Measurements from ENCODE around the gene MIDN. TPM values are rescaled to one million over a fixed set of nuclear protein-coding genes. Genes with fewer than 3 reads are reported as not detected.

The MIDN gene
- total RNA-seq, 2 donors from 2014 or later = 36.3 to 43.5 TPM

DNA sequence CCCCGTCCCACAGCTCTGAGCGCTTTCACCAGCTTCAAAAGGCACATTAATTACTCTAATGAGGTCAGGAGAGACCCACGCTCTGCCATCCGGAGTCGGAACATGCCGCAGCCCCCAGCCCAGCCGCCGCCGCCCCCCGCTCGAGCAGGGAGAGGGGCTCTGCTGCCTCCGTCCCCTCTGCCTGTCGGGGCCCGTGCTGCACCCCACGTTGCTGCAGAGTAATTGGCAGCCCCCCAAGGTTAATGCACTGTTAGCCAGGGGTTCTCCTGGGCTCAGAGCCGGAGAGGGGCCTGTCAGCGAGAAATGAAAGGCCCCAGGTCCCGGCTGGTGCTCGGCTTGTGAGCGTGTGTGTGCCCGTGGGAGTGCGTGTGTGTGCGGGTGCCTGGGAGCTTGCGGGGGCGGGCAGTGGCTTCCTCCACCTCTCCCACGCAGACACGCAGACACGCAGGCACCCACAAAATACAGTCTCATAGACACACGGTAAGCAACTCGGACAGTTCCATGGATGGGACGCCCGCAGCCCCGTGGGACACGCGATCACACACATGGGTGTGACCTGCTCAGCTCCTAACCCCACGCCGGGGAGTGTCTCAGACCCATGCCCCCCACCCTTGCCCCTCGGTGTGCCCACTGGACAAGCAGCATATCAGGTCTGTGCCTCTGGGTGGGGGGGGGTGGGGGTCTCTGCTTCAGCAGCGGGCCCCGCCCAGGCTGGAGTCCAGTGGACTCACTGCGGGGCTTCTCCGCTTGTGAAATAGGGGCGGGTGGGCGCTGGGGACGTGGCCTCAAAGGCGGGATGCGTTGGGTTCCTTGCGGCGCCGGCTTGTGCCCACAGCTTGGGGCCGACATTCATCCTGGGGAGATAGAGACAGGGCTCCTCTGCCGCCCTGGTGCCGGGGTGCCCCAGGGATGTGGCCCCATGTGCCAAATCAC, 32.5 kb downstream of the MIDN start:
- no peak overlapping the region for H3K27ac ChIP-seq
- no peak overlapping the region for H3K4me3 ChIP-seq
- H3K9me3 ChIP-seq = no peaks in the 10 kb centered on the region
- peaks cover 10% of the 10 kb centered on the region for H3K4me1 ChIP-seq
- DNase-seq (no peak), ATAC-seq (no peak)
- intact Hi-C loops (cut with DNase I) = loop anchor here (10.0 kb wide), 1 partner anchor 234 kb away; the partner anchor contains the start of gene ADAMTSL5
- no peak for TF ChIP-seq POLR2A (IDR thresholded peaks at IDR 0.05)
- TF ChIP-seq, protein P1, sequence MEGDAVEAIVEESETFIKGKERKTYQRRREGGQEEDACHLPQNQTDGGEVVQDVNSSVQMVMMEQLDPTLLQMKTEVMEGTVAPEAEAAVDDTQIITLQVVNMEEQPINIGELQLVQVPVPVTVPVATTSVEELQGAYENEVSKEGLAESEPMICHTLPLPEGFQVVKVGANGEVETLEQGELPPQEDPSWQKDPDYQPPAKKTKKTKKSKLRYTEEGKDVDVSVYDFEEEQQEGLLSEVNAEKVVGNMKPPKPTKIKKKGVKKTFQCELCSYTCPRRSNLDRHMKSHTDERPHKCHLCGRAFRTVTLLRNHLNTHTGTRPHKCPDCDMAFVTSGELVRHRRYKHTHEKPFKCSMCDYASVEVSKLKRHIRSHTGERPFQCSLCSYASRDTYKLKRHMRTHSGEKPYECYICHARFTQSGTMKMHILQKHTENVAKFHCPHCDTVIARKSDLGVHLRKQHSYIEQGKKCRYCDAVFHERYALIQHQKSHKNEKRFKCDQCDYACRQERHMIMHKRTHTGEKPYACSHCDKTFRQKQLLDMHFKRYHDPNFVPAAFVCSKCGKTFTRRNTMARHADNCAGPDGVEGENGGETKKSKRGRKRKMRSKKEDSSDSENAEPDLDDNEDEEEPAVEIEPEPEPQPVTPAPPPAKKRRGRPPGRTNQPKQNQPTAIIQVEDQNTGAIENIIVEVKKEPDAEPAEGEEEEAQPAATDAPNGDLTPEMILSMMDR (IDR thresholded peaks at IDR 0.05) = no peak
- peaks cover 0 to 7% of the 10 kb centered on the region in 2 donors for H3K27me3 ChIP-seq
- peaks cover 0 to 3% of the 10 kb centered on the region in 2 donors for H3K36me3 ChIP-seq (replicated peaks in 1 of 2; ENCODE audit: insufficient read depth in 1 of 2, low read depth in 2 of 2)
- WGBS, 2 donors = 84 to 85% methylated on average over 19 to 51 of the region's 53 CpGs

DNA sequence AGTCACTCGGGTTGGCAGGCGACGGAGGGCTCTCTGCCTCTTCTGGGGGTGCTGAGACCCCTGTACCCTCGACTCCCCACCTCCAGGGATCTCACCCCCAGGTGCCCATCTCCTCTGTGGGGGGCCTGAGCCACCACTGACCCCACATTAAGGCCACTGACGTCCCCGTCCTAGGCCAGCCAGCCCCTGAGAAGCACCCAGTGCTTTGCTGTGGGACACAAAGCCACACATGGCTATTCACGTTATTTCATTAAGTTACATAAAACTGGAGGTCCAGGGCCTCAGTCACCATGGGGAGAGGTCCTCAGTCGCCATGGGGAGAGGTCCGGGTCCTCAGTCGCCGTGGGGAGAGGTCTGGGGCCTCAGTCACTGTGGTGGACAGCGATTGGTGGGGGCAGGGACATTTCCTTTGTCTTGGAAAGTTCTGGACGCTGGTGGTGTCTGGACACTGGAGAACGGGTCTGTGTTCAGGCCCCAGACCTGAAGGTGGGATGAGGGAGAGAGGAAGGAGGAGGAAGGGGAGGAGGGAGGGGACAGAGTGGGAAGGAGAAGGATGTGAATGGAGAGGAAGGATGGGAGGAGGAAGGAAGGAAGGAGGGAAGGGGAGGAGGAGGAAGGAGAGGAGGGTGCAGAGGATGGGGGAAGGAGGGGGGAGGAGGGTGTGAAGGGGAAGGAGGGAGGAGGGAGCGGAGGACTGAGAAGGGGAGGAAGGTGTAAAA, 33.3 kb downstream of the MIDN start:
- H3K27me3 ChIP-seq = peaks cover 0 to 11% of the 10 kb centered on the region in 2 donors
- DNase-seq = no peak
- no peak overlapping the region for H3K4me3 ChIP-seq
- peaks cover 0 to 3% of the 10 kb centered on the region in 2 donors for H3K36me3 ChIP-seq (replicated peaks in 1 of 2; ENCODE audit: insufficient read depth in 1 of 2, low read depth in 2 of 2)
- H3K9me3 ChIP-seq = no peaks in the 10 kb centered on the region
- no peak for TF ChIP-seq POLR2A (IDR thresholded peaks at IDR 0.05)
- TF ChIP-seq, protein P1 (IDR thresholded peaks at IDR 0.05) = no peak
- no peak overlapping the region for H3K27ac ChIP-seq
- WGBS, 2 donors = 49 to 54% methylated on average over 10 to 13 of the region's 15 CpGs
- intact Hi-C loops (cut with DNase I) = loop anchor here (10.0 kb wide), 1 partner anchor 233 kb away; the partner anchor contains the start of gene ADAMTSL5
- ATAC-seq = no peak
- peaks cover 7% of the 10 kb centered on the region for H3K4me1 ChIP-seq

DNA sequence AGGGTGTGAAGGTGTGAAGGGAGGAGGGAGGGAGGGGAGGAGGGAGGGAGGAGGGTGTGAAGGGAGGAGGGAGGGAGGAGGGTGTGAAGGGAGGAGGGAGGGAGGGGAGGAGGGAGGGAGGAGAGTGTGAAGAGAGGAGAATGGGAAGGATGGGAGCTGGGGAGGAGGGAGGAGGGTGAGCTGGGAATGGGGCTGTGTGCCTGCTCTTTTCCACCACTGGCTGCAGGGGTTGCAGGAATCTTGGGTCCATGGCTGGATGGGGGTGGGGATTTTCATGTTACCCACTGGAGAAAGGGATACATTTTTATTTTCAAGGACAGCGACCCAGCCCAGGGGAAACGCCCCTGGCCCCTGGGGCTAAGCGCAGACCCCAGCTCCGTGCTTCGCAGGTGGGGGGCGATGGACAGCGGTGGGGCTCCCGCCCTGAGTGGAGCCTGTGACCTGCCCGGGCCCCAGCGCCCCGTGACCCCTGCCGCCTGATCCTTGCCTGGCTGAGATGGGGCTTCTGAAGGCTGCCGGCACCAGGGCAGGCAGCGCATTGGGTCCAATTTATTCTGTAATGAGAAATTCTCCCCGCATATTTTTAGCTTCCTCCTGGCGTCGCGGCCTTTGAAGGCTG, 34.3 kb downstream of the MIDN start:
- Histone ChIP-seq H3K27me3 (peaks cover 0 to 20% of the 10 kb centered on the region in 2 donors), H3K4me3 (no peak overlapping the region), H3K27ac (no peak overlapping the region), H3K4me1 (peaks cover 15% of the 10 kb centered on the region), H3K36me3 (replicated peaks in 1 of 2; ENCODE audit: insufficient read depth in 1 of 2, low read depth in 2 of 2) (peaks cover 0 to 3% of the 10 kb centered on the region in 2 donors), H3K9me3 (no peaks in the 10 kb centered on the region)
- ATAC-seq (no peak), DNase-seq (no peak)
- 60 to 66% methylated on average over 3 to 17 of the region's 18 CpGs for WGBS, 2 donors
- intact Hi-C loops (cut with DNase I) = loop anchor here (10.0 kb wide), 1 partner anchor 232 kb away; the partner anchor contains the start of gene ADAMTSL5
- TF ChIP-seq, protein P1 (IDR thresholded peaks at IDR 0.05) = no peak
- no peak for TF ChIP-seq POLR2A (IDR thresholded peaks at IDR 0.05)

DNA sequence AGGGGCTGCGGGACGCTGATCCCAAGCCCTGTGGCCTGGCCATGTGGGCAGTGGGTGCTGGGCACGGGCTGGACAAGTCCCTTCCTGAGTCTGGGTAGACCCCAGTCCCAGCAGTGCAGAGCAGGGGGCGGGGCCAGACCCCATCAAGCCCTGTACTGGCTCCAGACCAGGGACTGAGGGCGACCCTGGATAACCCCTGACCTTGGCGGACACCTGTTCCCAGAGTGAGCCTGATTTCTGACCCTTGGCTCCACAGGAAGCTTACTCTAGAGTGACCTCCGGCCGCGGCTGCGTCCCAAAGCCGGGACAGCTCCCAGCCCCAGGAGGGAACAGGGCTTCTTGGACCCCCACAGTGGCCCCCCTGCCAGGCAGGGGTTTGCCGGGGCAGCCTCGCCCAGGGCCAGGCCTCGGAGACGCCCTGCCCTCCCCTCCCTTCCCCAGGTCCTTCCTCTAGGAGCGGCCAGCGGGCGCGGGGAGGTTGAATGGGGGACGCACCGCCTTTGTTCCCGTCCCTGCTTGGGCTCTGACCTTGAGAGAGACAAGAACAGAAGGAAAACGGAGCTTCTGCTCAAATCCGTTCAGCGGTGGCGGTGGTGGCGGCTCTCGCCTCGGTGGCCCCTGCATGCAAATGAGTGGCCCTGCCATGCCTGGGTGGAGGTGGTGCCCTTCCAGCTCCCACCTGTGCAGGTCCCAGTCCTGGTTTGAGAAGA, 35.0 kb downstream of the MIDN start:
- ATAC-seq (no peak), DNase-seq (no peak)
- H3K27me3 ChIP-seq = peaks cover 0 to 25% of the 10 kb centered on the region in 2 donors
- no peak overlapping the region for H3K27ac ChIP-seq
- WGBS, 2 donors = 64 to 76% methylated on average over 17 to 26 of the region's 29 CpGs
- H3K9me3 ChIP-seq = no peaks in the 10 kb centered on the region
- no peak for TF ChIP-seq POLR2A (IDR thresholded peaks at IDR 0.05)
- TF ChIP-seq, protein P1 (IDR thresholded peaks at IDR 0.05) = no peak
- no peak overlapping the region for H3K4me3 ChIP-seq
- peaks cover 19% of the 10 kb centered on the region for H3K4me1 ChIP-seq
- H3K36me3 ChIP-seq (replicated peaks in 1 of 2; ENCODE audit: insufficient read depth in 1 of 2, low read depth in 2 of 2) = peaks cover 0 to 3% of the 10 kb centered on the region in 2 donors
- intact Hi-C loops (cut with DNase I) = loop anchor here (10.0 kb wide), 1 partner anchor 231 kb away; the partner anchor contains the start of gene ADAMTSL5

Data from body of pancreas (tissue), 4 donors.